HG03045 (cell line): Measurements from ENCODE around the gene RRM1.
"Not testable (repeated sequence)": the region's sequence is repeated elsewhere in the genome, so short reads cannot be mapped to it uniquely, and the experiment has no call there.

Source experiments
- ATAC-seq: cut with Tn5 transposase; IDR thresholded peaks from one replicate; pipeline ENCODE4 v1.9.1; 2021; ENCODE audit warnings: mild to moderate bottlenecking, moderate library complexity; ENCODE audit not compliant: unreplicated experiment

RRM1 gene

GRCh38 chr11:4094348-4095291 is at the start of gene RRM1:
TSS of gene RRM1 (plus strand) at chr11:4094799. CDS start at chr11:4095013, 214 bp downstream.
- peak; percentile 96 for ATAC-seq

DNA sequence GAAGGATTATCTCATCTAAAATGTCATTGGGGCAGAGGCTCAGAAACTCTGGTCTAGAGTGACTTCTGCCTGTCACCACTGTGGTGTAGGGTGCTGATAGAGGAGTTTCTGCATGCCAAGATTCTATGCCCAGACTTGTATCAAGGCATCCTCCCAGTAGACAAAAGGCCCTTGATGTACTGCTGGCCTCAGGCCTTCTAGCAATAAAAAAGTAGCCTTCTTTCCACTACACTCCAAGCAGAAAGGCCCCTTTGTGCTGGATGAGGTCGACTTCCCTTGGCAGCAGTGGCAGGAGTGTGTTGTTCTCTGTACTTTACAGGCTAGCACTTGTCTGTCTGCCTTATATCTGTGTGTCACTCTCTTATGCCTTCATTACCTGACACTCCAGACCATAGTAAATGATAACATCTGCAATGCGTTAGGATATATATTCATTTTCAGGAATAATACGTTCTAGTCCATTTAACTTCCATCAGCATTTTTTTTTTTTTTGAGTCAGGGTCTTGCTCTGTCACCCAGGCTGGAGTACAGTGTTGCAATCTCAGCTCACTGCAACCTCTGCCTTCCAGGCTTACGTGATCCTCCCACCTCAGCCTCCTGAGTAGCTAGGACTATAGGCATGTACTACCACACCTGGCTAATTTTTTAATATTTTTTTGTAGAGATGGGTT is 49.5 kb upstream of the RRM1 start:
- ATAC-seq, result no peak

- no peak for ATAC-seq
Observed at GRCh38 chr11:4048340-4048739, 46.3 kb upstream of the RRM1 start.

- no peak for ATAC-seq
Observed at GRCh38 chr11:4049006-4049405, 45.6 kb upstream of the RRM1 start.

GRCh38 chr11:4050138-4050537 is 44.5 kb upstream of the RRM1 start:
- no peak for ATAC-seq

DNA sequence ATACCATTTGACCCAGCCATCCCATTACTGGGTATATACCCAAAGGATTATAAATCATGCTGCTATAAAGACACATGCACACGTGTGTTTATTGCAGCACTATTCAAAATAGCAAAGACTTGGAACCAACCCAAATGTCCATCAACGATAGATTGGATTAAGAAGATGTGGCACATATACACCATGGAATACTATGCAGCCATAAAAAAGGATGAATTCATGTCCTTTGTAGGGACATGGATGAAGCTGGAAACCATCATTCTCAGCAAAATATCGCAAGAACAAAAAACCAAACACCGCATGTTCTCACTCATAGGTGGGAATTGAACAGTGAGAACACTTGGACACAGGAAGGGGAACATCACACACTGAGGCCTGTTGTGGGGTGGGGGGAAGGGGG is 41.4 kb upstream of the RRM1 start:
- not testable (repeated sequence) for ATAC-seq

GRCh38 chr11:4054643-4055042 is 40.0 kb upstream of the RRM1 start:
- no peak for ATAC-seq

DNA sequence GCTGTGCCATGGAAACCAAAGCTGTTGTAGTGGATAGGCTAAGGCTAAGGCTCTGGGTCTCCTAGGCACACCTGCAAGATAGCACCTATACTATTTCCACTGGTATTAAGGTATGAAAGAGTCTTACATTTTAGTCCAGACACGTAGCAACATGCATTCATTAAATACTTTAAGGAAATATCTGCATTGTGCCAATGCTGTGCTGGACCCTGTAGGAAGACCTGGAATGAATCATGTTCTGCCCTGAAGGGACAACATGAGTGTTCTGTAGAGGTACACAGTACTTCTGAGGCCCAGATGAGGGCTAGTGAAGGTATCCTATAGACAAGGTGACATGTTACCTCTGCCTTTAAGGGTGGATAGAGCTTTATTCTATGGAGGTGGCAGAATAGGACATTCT is 35.2 kb upstream of the RRM1 start:
- ATAC-seq, result no peak

DNA sequence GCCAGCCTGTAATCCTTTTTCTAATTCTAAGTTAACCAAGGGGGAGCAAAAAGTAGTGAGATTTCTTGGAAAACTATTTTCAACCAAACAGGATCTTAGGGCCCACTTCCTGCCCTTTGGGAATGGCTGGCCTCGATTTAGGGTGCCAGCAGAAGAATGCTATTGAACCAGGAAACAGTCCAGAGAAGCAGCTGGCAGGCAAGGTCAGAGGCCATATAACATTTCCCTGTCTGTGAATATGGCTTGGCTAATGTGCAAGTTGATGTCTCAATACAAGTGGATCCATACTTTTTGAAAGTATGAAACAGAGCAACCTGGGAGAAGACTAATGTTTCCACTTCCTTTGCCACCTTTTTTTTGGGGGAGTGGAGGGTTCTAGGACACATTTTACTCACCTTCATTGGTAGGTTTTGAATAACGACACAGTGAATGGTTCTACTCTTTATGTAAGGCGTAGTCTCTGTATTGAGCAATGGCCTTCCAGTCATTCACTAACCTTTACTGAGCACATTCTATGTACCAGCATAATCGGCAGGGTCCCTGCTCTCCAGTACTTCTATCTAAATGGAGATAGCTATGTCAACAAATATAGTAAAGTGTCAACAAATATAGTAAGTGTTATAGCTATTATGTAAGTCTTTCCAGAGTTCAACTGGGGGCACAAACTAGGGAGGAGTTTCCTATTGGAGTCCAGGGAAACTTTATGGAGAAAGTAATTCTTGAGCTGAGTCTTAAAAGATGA is 34.2 kb upstream of the RRM1 start:
- no peak for ATAC-seq

DNA sequence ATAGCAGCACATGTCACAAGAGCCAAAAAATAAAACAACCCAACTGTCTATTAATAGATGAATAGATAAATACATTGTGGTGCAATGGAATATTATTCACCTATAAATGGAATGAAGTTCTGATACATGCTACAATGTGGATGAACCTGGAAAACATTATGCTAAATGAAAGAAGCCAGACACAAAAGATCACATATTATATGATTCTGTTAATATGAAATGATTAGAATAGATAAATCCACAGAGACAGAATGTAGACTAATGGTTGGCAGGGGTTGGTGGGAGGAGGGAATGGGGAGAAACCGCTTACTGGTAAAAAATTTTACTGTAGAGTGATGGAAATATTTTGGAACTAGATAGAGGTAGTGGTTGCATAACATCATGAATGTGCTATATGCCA is 32.9 kb upstream of the RRM1 start:
- no peak for ATAC-seq

GRCh38 chr11:4063348-4063747 is 31.3 kb upstream of the RRM1 start:
- ATAC-seq, result no peak

DNA sequence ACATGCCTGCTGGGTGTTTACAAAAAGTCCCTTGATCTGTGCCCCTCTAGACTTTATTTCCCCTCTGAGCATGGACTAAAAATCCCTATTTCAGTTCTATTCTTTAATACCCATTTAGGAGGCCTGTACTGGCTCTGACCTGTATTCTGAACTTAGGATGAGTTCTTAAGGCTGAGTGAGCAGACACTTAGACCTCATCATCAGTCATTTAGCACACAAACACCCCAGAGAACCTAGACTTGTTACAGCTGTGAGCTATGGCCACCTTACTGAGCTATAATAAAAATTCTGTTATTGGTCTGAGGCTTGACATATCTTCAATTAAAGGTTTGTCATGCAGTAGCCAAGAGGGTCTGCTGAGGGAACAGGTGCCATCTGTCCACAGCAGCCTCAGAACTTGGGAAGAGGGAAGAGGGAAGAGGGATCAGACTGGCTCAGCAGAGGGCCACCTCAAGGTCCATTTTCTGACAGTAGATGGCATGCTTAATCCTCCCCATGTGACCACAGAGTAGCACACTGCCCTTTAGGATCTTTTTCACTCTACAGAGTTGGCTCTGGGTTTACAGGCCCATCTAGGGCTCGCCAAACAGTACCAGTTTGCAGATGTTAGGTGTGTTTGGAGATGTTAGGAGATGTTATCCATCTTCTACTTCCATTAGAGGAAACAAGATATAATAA is 30.2 kb upstream of the RRM1 start:
- no peak for ATAC-seq

- ATAC-seq, result no peak
Observed at GRCh38 chr11:4065086-4065485, 29.5 kb upstream of the RRM1 start.

DNA sequence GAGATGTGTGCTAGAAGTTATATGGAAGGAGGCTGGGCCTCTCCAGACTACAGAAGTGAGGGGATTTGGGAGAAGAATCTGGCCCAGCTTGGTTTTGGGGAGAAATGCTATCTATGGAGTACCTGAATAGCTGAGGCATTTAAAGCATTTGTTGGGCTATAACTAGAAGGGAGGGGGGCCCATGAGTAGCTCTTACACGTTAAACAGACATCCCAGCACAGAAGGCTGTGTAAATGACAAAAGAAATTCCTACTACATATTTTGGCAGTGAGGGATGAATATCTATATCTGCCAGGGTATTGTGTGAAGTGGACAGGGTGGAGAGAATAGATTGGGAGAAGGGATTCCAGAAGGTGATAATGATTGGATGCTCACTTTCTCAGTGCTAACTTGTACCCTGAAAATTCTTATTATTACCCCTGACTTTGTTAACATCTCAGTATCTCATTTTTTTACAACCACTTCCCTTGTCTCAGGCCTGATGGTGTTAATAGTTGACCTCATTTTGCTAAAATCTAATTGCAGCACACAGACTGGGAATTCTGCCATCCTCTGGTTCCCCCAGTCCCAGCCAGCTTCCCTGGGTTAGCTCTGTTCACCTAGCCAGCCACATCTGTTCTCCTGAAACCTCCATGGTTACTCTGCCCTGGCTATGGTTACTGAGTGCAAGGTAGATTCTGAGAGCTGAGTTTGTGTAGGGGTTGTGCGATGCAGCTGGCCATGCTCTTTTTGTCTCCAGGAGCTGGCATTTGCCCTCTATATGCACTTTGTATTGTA is 28.8 kb upstream of the RRM1 start:
- no peak for ATAC-seq

DNA sequence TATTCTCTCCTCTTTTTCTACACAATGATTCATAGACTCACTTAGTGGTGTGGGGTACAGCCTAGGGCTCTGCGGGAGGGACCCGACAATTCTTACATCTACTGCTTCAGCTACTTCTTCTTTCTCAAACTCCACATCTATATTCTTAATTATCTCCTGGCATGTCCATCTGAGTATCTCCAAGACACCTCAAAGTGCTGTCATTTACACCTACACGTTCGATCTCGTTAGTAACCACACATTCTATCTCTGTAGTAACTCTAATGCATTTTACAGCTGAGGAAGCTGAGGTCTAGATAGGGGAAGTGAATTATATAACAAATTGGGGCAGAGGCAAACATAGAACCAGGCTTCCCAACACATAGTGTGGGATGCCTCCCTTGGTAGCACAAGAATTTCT is 27.7 kb upstream of the RRM1 start:
- no peak for ATAC-seq

GRCh38 chr11:4068962-4069361 is 25.6 kb upstream of the RRM1 start:
- no peak for ATAC-seq

DNA sequence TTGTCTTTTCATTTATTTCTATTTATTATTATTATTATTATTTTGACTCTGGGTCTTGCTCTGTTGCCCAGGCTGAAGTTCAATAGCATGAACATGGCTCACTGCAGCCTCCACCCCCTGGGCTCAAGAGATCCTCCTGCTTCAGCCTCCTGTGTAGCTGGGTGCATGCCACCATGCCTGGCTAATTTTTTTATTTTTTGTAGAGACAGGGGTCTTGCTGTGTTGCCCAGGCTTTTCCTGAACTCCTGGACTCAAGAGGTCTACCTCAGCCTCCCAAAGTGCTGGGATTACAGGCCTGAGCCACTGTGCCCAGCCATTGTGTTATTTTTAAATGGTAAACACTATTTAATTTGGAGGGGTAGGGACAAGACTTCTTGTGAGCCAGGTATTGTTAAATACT is 23.3 kb upstream of the RRM1 start:
- no peak for ATAC-seq

- no peak for ATAC-seq
Observed at GRCh38 chr11:4071914-4072313, 22.7 kb upstream of the RRM1 start.

- no peak for ATAC-seq
Observed at GRCh38 chr11:4072668-4073285, 21.8 kb upstream of the RRM1 start.

DNA sequence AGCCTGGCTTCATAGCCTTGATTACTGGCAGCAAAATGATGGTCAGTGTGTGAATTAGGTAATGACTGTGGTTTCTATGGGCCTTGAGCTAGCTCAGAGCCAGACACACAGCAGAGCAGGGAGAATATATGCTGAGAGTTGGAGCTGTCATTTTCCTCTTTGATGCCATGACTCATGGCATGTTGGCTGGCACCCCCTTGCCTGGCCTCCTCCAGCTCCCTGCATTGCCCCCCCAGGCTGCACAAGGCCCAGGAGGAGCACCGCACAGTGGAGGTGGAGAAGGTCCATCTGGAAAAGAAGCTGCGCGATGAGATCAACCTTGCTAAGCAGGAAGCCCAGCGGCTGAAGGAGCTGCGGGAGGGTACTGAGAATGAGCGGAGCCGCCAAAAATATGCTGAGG is 20.3 kb upstream of the RRM1 start:
- ATAC-seq, result no peak
